Measurements from ENCODE around the gene CTLA4. TPM values are rescaled to one million over a fixed set of nuclear protein-coding genes. Genes with fewer than 3 reads are reported as not detected.

The CTLA4 gene
- total RNA-seq, 2 experiments from 2014 or later: not detected

- intact Hi-C loops (cut with micrococcal nuclease; ENCODE audit: unreplicated experiment): no loop called here
- no peak for DNase-seq (ENCODE audit: low spot score)
- Histone ChIP-seq H4K20me1 (ENCODE audit: insufficient read depth, low read length) (no peaks in the 10 kb centered on the region), H3K9me2 (ENCODE audit: insufficient read depth, low read length) (no peaks in the 10 kb centered on the region), H3K79me2 (ENCODE audit: insufficient read depth, low read depth, low read length) (no peaks in the 10 kb centered on the region), H3K9me3 (ENCODE audit: low read length) (no peaks in the 10 kb centered on the region), H3K4me3 (ENCODE audit: low read depth, low read length, poor library complexity, severe bottlenecking) (no peak overlapping the region), H3K36me3 (ENCODE audit: insufficient read depth, low read length) (no peaks in the 10 kb centered on the region), H3K4me1 (ENCODE audit: insufficient read depth, low read length, poor library complexity, severe bottlenecking) (no peaks in the 10 kb centered on the region), H3K27ac (ENCODE audit: low read depth, low read length, poor library complexity, severe bottlenecking) (no peak overlapping the region), H3K4me2 (ENCODE audit: low read length) (no peak overlapping the region), H2AFZ (ENCODE audit: low read length) (no peak overlapping the region)
- BruUV-seq (replicated peaks): no TSS peak
- TF ChIP-seq EZH2phosphoT487 (IDR thresholded peaks at IDR 0.05; ENCODE audit: borderline replicate concordance, low read depth, low read length) (no peak), CTCF (conservative IDR thresholded peaks at IDR 0.05; ENCODE audit: low read length) (no peak)
- ChIA-PET CTCF (ENCODE audit: unreplicated experiment) (no interaction called here), POLR2A (interaction anchor here (0.6 to 0.9 kb wide), 2 partner anchors 9 to 17 kb away, joined by 3 to 5 read pairs; no protein-coding TSS in a partner anchor)
Observed at GRCh38 chr2:203889542-203889941, 22.0 kb downstream of the CTLA4 start.

GRCh38 chr2:203889944-203890343 lies 22.4 kb downstream of the CTLA4 start:
- H2AFZ ChIP-seq (ENCODE audit: low read length): no peak overlapping the region
- no peak for DNase-seq (ENCODE audit: low spot score)
- no peaks in the 10 kb centered on the region for H3K36me3 ChIP-seq (ENCODE audit: insufficient read depth, low read length)
- intact Hi-C loops (cut with micrococcal nuclease; ENCODE audit: unreplicated experiment): no loop called here
- no peaks in the 10 kb centered on the region for H4K20me1 ChIP-seq (ENCODE audit: insufficient read depth, low read length)
- H3K79me2 ChIP-seq (ENCODE audit: insufficient read depth, low read depth, low read length): no peaks in the 10 kb centered on the region
- no peak for TF ChIP-seq EZH2phosphoT487 (IDR thresholded peaks at IDR 0.05; ENCODE audit: borderline replicate concordance, low read depth, low read length)
- TF ChIP-seq CTCF (conservative IDR thresholded peaks at IDR 0.05; ENCODE audit: low read length): no peak
- ChIA-PET CTCF (ENCODE audit: unreplicated experiment) (no interaction called here), POLR2A (interaction anchor here (0.6 to 0.9 kb wide), 2 partner anchors 9 to 18 kb away, joined by 3 to 5 read pairs; no protein-coding TSS in a partner anchor)
- no TSS peak for BruUV-seq (replicated peaks)
- H3K4me2 ChIP-seq (ENCODE audit: low read length): no peak overlapping the region
- H3K9me2 ChIP-seq (ENCODE audit: insufficient read depth, low read length): no peaks in the 10 kb centered on the region
- H3K4me1 ChIP-seq (ENCODE audit: insufficient read depth, low read length, poor library complexity, severe bottlenecking): no peaks in the 10 kb centered on the region
- H3K9me3 ChIP-seq (ENCODE audit: low read length): no peaks in the 10 kb centered on the region
- H3K27ac ChIP-seq (ENCODE audit: low read depth, low read length, poor library complexity, severe bottlenecking): no peak overlapping the region
- H3K4me3 ChIP-seq (ENCODE audit: low read depth, low read length, poor library complexity, severe bottlenecking): no peak overlapping the region

GRCh38 chr2:203890733-203891132 lies 23.2 kb downstream of the CTLA4 start:
- Histone ChIP-seq H3K9me3 (ENCODE audit: low read length) (no peaks in the 10 kb centered on the region), H3K27ac (ENCODE audit: low read depth, low read length, poor library complexity, severe bottlenecking) (no peak overlapping the region), H2AFZ (ENCODE audit: low read length) (no peak overlapping the region), H3K4me3 (ENCODE audit: low read depth, low read length, poor library complexity, severe bottlenecking) (no peak overlapping the region), H3K4me1 (ENCODE audit: insufficient read depth, low read length, poor library complexity, severe bottlenecking) (no peaks in the 10 kb centered on the region), H3K79me2 (ENCODE audit: insufficient read depth, low read depth, low read length) (no peaks in the 10 kb centered on the region), H3K36me3 (ENCODE audit: insufficient read depth, low read length) (no peaks in the 10 kb centered on the region), H4K20me1 (ENCODE audit: insufficient read depth, low read length) (no peaks in the 10 kb centered on the region), H3K4me2 (ENCODE audit: low read length) (no peak overlapping the region), H3K9me2 (ENCODE audit: insufficient read depth, low read length) (no peaks in the 10 kb centered on the region)
- intact Hi-C loops (cut with micrococcal nuclease; ENCODE audit: unreplicated experiment): no loop called here
- ChIA-PET CTCF (ENCODE audit: unreplicated experiment) (no interaction called here), POLR2A (no interaction called here)
- no peak for TF ChIP-seq EZH2phosphoT487 (IDR thresholded peaks at IDR 0.05; ENCODE audit: borderline replicate concordance, low read depth, low read length)
- TF ChIP-seq CTCF (conservative IDR thresholded peaks at IDR 0.05; ENCODE audit: low read length): no peak
- no TSS peak for BruUV-seq (replicated peaks)
- no peak for DNase-seq (ENCODE audit: low spot score)

All from OCI-LY7 (cell line).